ENCODE data around the gene OR2C3.
"Not testable (repeated sequence)": the region's sequence is repeated elsewhere in the genome, so short reads cannot be mapped to it uniquely, and the experiment has no call there.

Gene OR2C3

DNA sequence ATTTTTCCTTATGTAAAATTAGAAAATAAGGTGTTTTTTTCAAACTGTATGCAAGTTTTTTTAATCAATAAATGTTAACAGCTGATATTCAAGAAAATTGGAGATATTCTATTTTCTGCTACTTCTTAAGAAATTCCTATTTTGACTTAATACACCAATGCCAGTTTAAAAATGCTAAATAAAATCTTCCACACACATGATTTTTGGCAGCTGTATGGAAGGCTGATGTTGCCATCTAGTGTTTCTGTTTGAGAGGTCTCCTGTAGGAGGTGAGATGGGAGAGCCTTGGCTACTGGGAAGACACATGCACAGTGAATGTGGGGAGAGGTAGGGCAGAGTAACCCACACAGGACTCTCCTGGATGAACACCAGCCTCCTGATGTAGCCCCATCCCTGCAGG, 49.2 kb downstream of the OR2C3 start:
- Mint-ChIP-seq H3K27ac (no peak overlapping the region), H3K9me3 (no peaks in the 10 kb centered on the region), H3K36me3 (ENCODE audit: low read depth) (no peaks in the 10 kb centered on the region), H3K27me3 (ENCODE audit: low read depth) (peaks cover 6% of the 10 kb centered on the region), H3K4me1 (no peaks in the 10 kb centered on the region), H3K4me3 (no peak overlapping the region)
- TF ChIP-seq, protein P1, sequence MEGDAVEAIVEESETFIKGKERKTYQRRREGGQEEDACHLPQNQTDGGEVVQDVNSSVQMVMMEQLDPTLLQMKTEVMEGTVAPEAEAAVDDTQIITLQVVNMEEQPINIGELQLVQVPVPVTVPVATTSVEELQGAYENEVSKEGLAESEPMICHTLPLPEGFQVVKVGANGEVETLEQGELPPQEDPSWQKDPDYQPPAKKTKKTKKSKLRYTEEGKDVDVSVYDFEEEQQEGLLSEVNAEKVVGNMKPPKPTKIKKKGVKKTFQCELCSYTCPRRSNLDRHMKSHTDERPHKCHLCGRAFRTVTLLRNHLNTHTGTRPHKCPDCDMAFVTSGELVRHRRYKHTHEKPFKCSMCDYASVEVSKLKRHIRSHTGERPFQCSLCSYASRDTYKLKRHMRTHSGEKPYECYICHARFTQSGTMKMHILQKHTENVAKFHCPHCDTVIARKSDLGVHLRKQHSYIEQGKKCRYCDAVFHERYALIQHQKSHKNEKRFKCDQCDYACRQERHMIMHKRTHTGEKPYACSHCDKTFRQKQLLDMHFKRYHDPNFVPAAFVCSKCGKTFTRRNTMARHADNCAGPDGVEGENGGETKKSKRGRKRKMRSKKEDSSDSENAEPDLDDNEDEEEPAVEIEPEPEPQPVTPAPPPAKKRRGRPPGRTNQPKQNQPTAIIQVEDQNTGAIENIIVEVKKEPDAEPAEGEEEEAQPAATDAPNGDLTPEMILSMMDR (IDR thresholded peaks at IDR 0.05; ENCODE audit: unreplicated experiment in 3 of 3), result peak; percentile 58 to 63 (median 59)

- Mint-ChIP-seq H3K36me3 (ENCODE audit: low read depth) (no peaks in the 10 kb centered on the region), H3K4me3 (no peak overlapping the region), H3K27me3 (ENCODE audit: low read depth) (no peaks in the 10 kb centered on the region), H3K4me1 (no peaks in the 10 kb centered on the region), H3K27ac (no peak overlapping the region), H3K9me3 (no peaks in the 10 kb centered on the region)
- TF ChIP-seq, protein P1 (IDR thresholded peaks at IDR 0.05; ENCODE audit: unreplicated experiment in 3 of 3), result no peak
Measured at GRCh38 chr1:247482747-247483146, 53.5 kb downstream of the OR2C3 start.

DNA sequence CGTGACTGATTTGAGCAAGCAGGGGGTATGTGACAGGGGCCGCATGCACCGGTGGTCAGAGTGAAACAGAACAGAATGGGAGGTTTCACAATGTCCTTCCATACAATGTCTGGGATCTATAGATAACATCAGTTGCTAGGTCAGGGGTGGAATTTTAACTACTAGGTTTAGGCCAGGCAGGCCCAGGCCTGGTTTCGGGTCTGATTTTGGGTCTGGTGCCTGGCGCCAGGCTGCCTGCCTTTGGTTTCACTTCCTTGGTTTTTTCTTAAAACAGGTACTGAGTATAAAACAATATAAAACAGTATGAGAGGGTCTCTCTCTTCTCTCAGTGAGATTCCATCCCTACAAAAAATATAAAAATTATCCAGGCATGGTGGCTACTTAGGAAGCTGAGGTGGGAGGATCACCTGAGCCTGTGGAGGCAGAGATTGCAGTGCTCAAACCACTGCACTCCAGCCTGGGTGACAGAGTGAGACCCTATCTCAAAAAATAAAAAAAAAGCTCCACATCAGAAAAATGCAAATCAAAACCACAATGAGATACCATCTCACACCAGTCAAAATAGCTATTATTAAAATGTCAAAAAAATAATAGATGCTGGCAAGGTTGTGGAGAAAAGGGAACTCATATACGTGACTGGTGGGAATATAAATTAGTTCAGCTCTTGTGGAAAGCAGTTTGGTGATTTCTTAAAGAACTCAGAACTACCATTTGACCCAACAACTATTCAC, 59.7 kb downstream of the OR2C3 start:
- not testable (repeated sequence) for H3K36me3 Mint-ChIP-seq (ENCODE audit: low read depth); H3K27ac Mint-ChIP-seq; H3K9me3 Mint-ChIP-seq; H3K4me3 Mint-ChIP-seq; H3K27me3 Mint-ChIP-seq (ENCODE audit: low read depth); H3K4me1 Mint-ChIP-seq

GRCh38 chr1:247475793-247476192, 60.4 kb downstream of the OR2C3 start:
- Mint-ChIP-seq H3K4me3 (no peak overlapping the region), H3K36me3 (ENCODE audit: low read depth) (no peaks in the 10 kb centered on the region), H3K27ac (no peak overlapping the region), H3K4me1 (no peaks in the 10 kb centered on the region), H3K9me3 (peaks cover 7% of the 10 kb centered on the region), H3K27me3 (ENCODE audit: low read depth) (no peaks in the 10 kb centered on the region)
- TF ChIP-seq, protein P1 (IDR thresholded peaks at IDR 0.05; ENCODE audit: unreplicated experiment in 3 of 3), result no peak
